ENCODE measurements around the gene SMIM32. TPM values are rescaled to one million over a fixed set of nuclear protein-coding genes. Genes with fewer than 3 reads are reported as not detected.

Gene SMIM32
- total RNA-seq, 1 experiment from 2014 or later, result 0.37 TPM

- CTCF ChIA-PET, result interaction anchor here (0.6 to 4.0 kb wide), 3 partner anchors 16 to 134 kb away, joined by 3 to 55 read pairs (median 5); partner anchors contain the start of gene SMIM32
- POLR2A ChIA-PET, result no interaction called here
Measured at GRCh38 chr5:136209346-136209910, 16.5 kb upstream of the SMIM32 start.

More at GRCh38 chr5:136209346-136209910, 16.5 kb upstream of the SMIM32 start:
- Mint-ChIP-seq H3K27me3 (ENCODE audit: low read depth) (peaks cover 85% of the 10 kb centered on the region), H3K36me3 (peaks cover 5% of the 10 kb centered on the region; the same call in 1 of the 2 replicates), H3K4me3 (no peak overlapping the region), H3K9me3 (peaks cover 8% of the 10 kb centered on the region; the same call in 1 of the 2 replicates), H3K4me1 (peaks cover 4% of the 10 kb centered on the region), H3K27ac (no peak overlapping the region)
- DNase-seq (ENCODE audit: low spot score) (no peak), ATAC-seq (no peak)
- TF ChIP-seq ZNF232 (CRISPR knock-in tag; IDR thresholded peaks at IDR 0.05), result no peak
- TF ChIP-seq IRF1 (CRISPR knock-in tag; IDR thresholded peaks at IDR 0.05), result no peak
- TF ChIP-seq GRHL2 (CRISPR knock-in tag; IDR thresholded peaks at IDR 0.05; ENCODE audit: insufficient replicate concordance, severe bottlenecking), result no peak
- TF ChIP-seq IRF2 (CRISPR knock-in tag; IDR thresholded peaks at IDR 0.05; ENCODE audit: borderline replicate concordance, low read depth), result no peak
- no peak for TF ChIP-seq ZSCAN18 (CRISPR knock-in tag; IDR thresholded peaks at IDR 0.05)
- no peak for TF ChIP-seq RORB (CRISPR knock-in tag; IDR thresholded peaks at IDR 0.05)
- TF ChIP-seq SP1 (CRISPR knock-in tag; conservative IDR thresholded peaks at IDR 0.05), result no peak
- TF ChIP-seq AR (CRISPR knock-in tag; IDR thresholded peaks at IDR 0.05), result no peak
- no peak for TF ChIP-seq E2F5 (CRISPR knock-in tag; IDR thresholded peaks at IDR 0.05)
- no peak for TF ChIP-seq ARID4B (CRISPR knock-in tag; IDR thresholded peaks at IDR 0.05; ENCODE audit: borderline replicate concordance)
- no peak for TF ChIP-seq ZNF281 (CRISPR knock-in tag; IDR thresholded peaks at IDR 0.05)
- no peak for TF ChIP-seq E2F4 (CRISPR knock-in tag; IDR thresholded peaks at IDR 0.05; ENCODE audit: borderline replicate concordance, low read depth)
- no peak for TF ChIP-seq ZBTB43 (CRISPR knock-in tag; IDR thresholded peaks at IDR 0.05)
- no peak for TF ChIP-seq ZMAT4 (CRISPR knock-in tag; IDR thresholded peaks at IDR 0.05)
- no peak for TF ChIP-seq ZNF416 (CRISPR knock-in tag; IDR thresholded peaks at IDR 0.05)
